ENCODE results near the gene MLLT3. TPM values are rescaled to one million over a fixed set of nuclear protein-coding genes. Genes with fewer than 3 reads are reported as not detected.

Gene MLLT3
- total RNA-seq, 1 experiment from 2014 or later = 7.0 TPM

GRCh38 chr9:20561531-20561930 lies 60.8 kb downstream of the MLLT3 start:
- Mint-ChIP-seq H3K27me3 (ENCODE audit: low read depth) (no peaks in the 10 kb centered on the region), H3K4me3 (no peak overlapping the region), H3K9me3 (no peaks in the 10 kb centered on the region), H3K36me3 (no peaks in the 10 kb centered on the region), H3K27ac (no peak overlapping the region), H3K4me1 (peaks cover 26% of the 10 kb centered on the region)
- ChIA-PET POLR2A (no interaction called here), CTCF (no interaction called here)
- DNase-seq (ENCODE audit: low spot score) = no peak
- TF ChIP-seq FOXP4 (CRISPR knock-in tag; IDR thresholded peaks at IDR 0.05) = no peak
- TF ChIP-seq NR1H2 (CRISPR knock-in tag; IDR thresholded peaks at IDR 0.05) = no peak
- no peak for TF ChIP-seq JAZF1 (CRISPR knock-in tag; IDR thresholded peaks at IDR 0.05)
- TF ChIP-seq NR3C1 (CRISPR knock-in tag; conservative IDR thresholded peaks at IDR 0.05; ENCODE audit: low read depth) = no peak
- TF ChIP-seq ERG (CRISPR knock-in tag; IDR thresholded peaks at IDR 0.05) = no peak
- TF ChIP-seq ARID4B (CRISPR knock-in tag; IDR thresholded peaks at IDR 0.05; ENCODE audit: borderline replicate concordance) = no peak
- TF ChIP-seq, protein P1, sequence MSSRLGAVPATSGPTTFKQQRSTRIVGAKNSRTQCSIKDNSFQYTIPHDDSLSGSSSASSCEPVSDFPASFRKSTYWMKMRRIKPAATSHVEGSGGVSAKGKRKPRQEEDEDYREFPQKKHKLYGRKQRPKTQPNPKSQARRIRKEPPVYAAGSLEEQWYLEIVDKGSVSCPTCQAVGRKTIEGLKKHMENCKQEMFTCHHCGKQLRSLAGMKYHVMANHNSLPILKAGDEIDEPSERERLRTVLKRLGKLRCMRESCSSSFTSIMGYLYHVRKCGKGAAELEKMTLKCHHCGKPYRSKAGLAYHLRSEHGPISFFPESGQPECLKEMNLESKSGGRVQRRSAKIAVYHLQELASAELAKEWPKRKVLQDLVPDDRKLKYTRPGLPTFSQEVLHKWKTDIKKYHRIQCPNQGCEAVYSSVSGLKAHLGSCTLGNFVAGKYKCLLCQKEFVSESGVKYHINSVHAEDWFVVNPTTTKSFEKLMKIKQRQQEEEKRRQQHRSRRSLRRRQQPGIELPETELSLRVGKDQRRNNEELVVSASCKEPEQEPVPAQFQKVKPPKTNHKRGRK (CRISPR knock-in tag; IDR thresholded peaks at IDR 0.05; ENCODE audit: borderline replicate concordance) = no peak
- no peak for TF ChIP-seq AFF4 (CRISPR knock-in tag; IDR thresholded peaks at IDR 0.05; ENCODE audit: borderline replicate concordance)
- TF ChIP-seq KAT7 (CRISPR knock-in tag; IDR thresholded peaks at IDR 0.05; ENCODE audit: borderline replicate concordance) = no peak
- no peak for TF ChIP-seq ZNF263 (CRISPR knock-in tag; IDR thresholded peaks at IDR 0.05; ENCODE audit: low read depth)
- TF ChIP-seq ZNF138 (CRISPR knock-in tag; conservative IDR thresholded peaks at IDR 0.05) = no peak
- ATAC-seq = no peak
